ENCODE results near the gene ASIC2.

ASIC2 gene

GRCh38 chr17:33076979-33077378 is 216.1 kb downstream of the ASIC2 start:
- Histone ChIP-seq H3K9me3 (ENCODE audit: low read length) (no peaks in the 10 kb centered on the region), H3K9ac (ENCODE audit: low read length) (no peak overlapping the region), H3K36me3 (ENCODE audit: insufficient read depth, low read length) (no peaks in the 10 kb centered on the region), H4K20me1 (ENCODE audit: insufficient read depth, low read length) (no peaks in the 10 kb centered on the region), H3K4me2 (ENCODE audit: low read length) (no peak overlapping the region), H3K9me2 (ENCODE audit: low read depth, low read length) (no peaks in the 10 kb centered on the region), H3K27me3 (ENCODE audit: insufficient read depth, low read length) (no peaks in the 10 kb centered on the region), H3F3A (ENCODE audit: insufficient read depth, low read length) (no peaks in the 10 kb centered on the region), H3K4me3 (ENCODE audit: low read depth, low read length, poor library complexity, severe bottlenecking) (no peak overlapping the region), H3K27ac (ENCODE audit: low read depth, low read length, poor library complexity, severe bottlenecking) (no peak overlapping the region), H3K79me2 (ENCODE audit: insufficient read depth, low read length) (no peaks in the 10 kb centered on the region), H3K4me1 (ENCODE audit: insufficient read depth, low read length, severe bottlenecking) (no peaks in the 10 kb centered on the region), H2AFZ (ENCODE audit: low read length) (no peak overlapping the region)
- TF ChIP-seq EZH2 (IDR thresholded peaks at IDR 0.05; ENCODE audit: borderline replicate concordance, low read length) (no peak), CTCF (IDR thresholded peaks at IDR 0.05; ENCODE audit: low read length) (no peak)

DNA sequence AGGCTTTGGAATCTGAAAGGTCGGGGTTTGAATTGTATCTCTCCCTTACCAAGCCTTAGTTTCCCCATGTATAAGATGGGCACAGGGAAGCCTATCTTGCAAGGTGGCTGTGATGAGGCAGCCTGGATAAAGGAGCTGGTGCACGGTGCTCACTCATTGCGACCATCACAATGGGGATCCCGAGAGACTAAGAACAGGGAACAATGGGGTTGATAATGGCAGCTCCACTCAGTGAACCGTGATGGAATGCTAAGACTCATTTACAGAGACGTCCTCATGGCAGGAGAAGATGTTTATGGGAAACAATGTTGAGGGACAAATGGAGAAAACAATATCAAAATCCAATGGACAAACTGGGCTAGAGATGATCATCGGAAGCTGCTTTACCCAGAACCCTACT is 219.7 kb downstream of the ASIC2 start:
- Histone ChIP-seq H3K4me2 (ENCODE audit: low read length) (no peak overlapping the region), H3F3A (ENCODE audit: insufficient read depth, low read length) (no peaks in the 10 kb centered on the region), H3K79me2 (ENCODE audit: insufficient read depth, low read length) (no peaks in the 10 kb centered on the region), H3K36me3 (ENCODE audit: insufficient read depth, low read length) (no peaks in the 10 kb centered on the region), H3K9me3 (ENCODE audit: low read length) (no peaks in the 10 kb centered on the region), H3K4me1 (ENCODE audit: insufficient read depth, low read length, severe bottlenecking) (no peaks in the 10 kb centered on the region), H3K9me2 (ENCODE audit: low read depth, low read length) (no peaks in the 10 kb centered on the region), H3K4me3 (ENCODE audit: low read depth, low read length, poor library complexity, severe bottlenecking) (no peak overlapping the region), H2AFZ (ENCODE audit: low read length) (no peak overlapping the region), H3K9ac (ENCODE audit: low read length) (no peak overlapping the region), H3K27ac (ENCODE audit: low read depth, low read length, poor library complexity, severe bottlenecking) (no peak overlapping the region), H4K20me1 (ENCODE audit: insufficient read depth, low read length) (no peaks in the 10 kb centered on the region), H3K27me3 (ENCODE audit: insufficient read depth, low read length) (no peaks in the 10 kb centered on the region)
- TF ChIP-seq CTCF (IDR thresholded peaks at IDR 0.05; ENCODE audit: low read length) (no peak), EZH2 (IDR thresholded peaks at IDR 0.05; ENCODE audit: borderline replicate concordance, low read length) (no peak)

DNA sequence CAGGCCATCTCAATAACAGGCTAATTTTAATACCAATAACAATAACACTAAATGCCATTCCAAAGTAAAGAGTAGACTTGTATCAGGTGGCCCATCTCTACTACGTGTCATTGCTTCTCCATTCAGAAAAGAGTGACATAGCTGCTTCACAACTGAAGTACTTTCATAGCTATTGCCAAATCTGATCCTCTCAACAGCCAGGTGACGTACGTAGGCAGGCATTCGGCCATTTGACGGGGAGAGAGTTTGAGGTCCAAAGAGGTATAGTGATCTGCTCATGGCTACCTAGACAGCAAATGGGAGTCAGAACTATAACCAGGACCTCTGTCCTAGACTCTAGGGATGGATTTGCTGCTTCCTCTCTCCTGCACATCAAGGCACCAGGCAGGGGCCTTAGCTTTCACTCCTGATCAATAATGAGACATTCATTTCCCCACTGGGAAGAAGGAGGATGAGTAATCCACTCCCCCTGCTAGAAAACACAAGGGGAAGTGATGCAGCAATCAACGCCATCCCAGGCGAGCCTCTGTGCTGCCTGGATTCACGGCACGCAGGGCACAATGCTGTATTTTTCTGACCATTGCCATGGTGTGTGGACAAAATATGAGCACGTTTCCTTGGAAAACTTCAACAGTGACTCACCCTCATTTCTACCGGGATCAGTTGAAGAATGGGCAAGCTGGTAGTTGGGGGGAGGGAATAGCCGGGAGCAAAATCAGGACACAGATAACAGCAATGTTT is 220.5 kb downstream of the ASIC2 start:
- H3F3A ChIP-seq (ENCODE audit: insufficient read depth, low read length): no peaks in the 10 kb centered on the region
- no peaks in the 10 kb centered on the region for H3K4me1 ChIP-seq (ENCODE audit: insufficient read depth, low read length, severe bottlenecking)
- no peaks in the 10 kb centered on the region for H3K9me3 ChIP-seq (ENCODE audit: low read length)
- no peaks in the 10 kb centered on the region for H3K79me2 ChIP-seq (ENCODE audit: insufficient read depth, low read length)
- no peak overlapping the region for H2AFZ ChIP-seq (ENCODE audit: low read length)
- no peaks in the 10 kb centered on the region for H3K9me2 ChIP-seq (ENCODE audit: low read depth, low read length)
- no peaks in the 10 kb centered on the region for H4K20me1 ChIP-seq (ENCODE audit: insufficient read depth, low read length)
- no peaks in the 10 kb centered on the region for H3K27me3 ChIP-seq (ENCODE audit: insufficient read depth, low read length)
- H3K9ac ChIP-seq (ENCODE audit: low read length): no peak overlapping the region
- no peak overlapping the region for H3K27ac ChIP-seq (ENCODE audit: low read depth, low read length, poor library complexity, severe bottlenecking)
- H3K36me3 ChIP-seq (ENCODE audit: insufficient read depth, low read length): no peaks in the 10 kb centered on the region
- no peak overlapping the region for H3K4me3 ChIP-seq (ENCODE audit: low read depth, low read length, poor library complexity, severe bottlenecking)
- TF ChIP-seq EZH2 (IDR thresholded peaks at IDR 0.05; ENCODE audit: borderline replicate concordance, low read length): no peak
- no peak for TF ChIP-seq CTCF (IDR thresholded peaks at IDR 0.05; ENCODE audit: low read length)
- no peak overlapping the region for H3K4me2 ChIP-seq (ENCODE audit: low read length)

All from OCI-LY1 (cell line).